Liver (tissue), 9 donors: Measurements from ENCODE around the gene UBE3B. TPM values are rescaled to one million over a fixed set of nuclear protein-coding genes. Genes with fewer than 3 reads are reported as not detected.
A peak's percentile ranks its signal among the peaks of the same experiment; 100 is the strongest.

ENCODE experiments used
- DNase-seq: peaks from one replicate; pipeline ENCODE4 v3.0.0-alpha.2; 2017; ENCODE audit warnings: low spot score
- H3K27ac ChIP-seq, 2 donors: one replicate each; pipeline ENCODE4 v1.7.0; 2013; ENCODE audit warnings: inconsistent platforms in 2 of 2, low read length in 2 of 2, control low read depth in 1 of 2, low read depth in 1 of 2, mild to moderate bottlenecking in 1 of 2
- H3K27me3 ChIP-seq, 4 donors: one replicate each; pipeline versions ENCODE4 v1.6.1 to v1.7.0; 2013; ENCODE audit warnings: low read length in 3 of 4, inconsistent platforms in 1 of 4, mild to moderate bottlenecking in 1 of 4, moderate library complexity in 1 of 4; ENCODE audit not compliant: control insufficient read depth in 4 of 4, insufficient read depth in 4 of 4
- H3K36me3 ChIP-seq, 4 donors: one replicate each; pipeline versions ENCODE4 v1.6.1 to v1.7.0; 2013; ENCODE audit warnings: low read length in 3 of 4, mild to moderate bottlenecking in 3 of 4, low read depth in 1 of 4, moderate library complexity in 1 of 4; ENCODE audit not compliant: control insufficient read depth in 4 of 4, insufficient read depth in 3 of 4
- H3K4me1 ChIP-seq, 4 donors: one replicate each; pipeline versions ENCODE4 v1.6.1 to v1.7.0; 2013; ENCODE audit warnings: low read length in 3 of 4, mild to moderate bottlenecking in 3 of 4, moderate library complexity in 1 of 4; ENCODE audit not compliant: control insufficient read depth in 4 of 4, insufficient read depth in 4 of 4
- H3K4me3 ChIP-seq, 3 donors: one replicate each; pipeline versions ENCODE4 v1.6.1 to v1.7.0; 2013; ENCODE audit warnings: low read length in 3 of 3, control low read depth in 1 of 3, low read depth in 1 of 3, mild to moderate bottlenecking in 1 of 3
- H3K9ac ChIP-seq, 2 donors: one replicate each; pipeline ENCODE4 v1.7.0; 2013; ENCODE audit warnings: low read length in 2 of 2, mild to moderate bottlenecking in 2 of 2, moderate library complexity in 2 of 2, control low read depth in 1 of 2, low read depth in 1 of 2
- H3K9me3 ChIP-seq, 4 donors: one replicate each; pipeline versions ENCODE4 v1.6.1 to v1.7.0; 2013; ENCODE audit warnings: low read length in 3 of 4; ENCODE audit not compliant: control insufficient read depth in 4 of 4
- CTCF ChIP-seq: fragments of 150-350 bp; IDR thresholded peaks from 2 replicates; pipeline ENCODE4 v1.5.1; 2017; ENCODE audit warnings: improper control_type of control experiment, low read depth, low read length; ENCODE audit not compliant: missing input control
- GABPA ChIP-seq, 2 donors: IDR thresholded peaks in 1 of 2; conservative IDR thresholded peaks in 1 of 2; 2 replicates each; pipeline ENCODE4 v1.6.1; 2016; ENCODE audit warnings: antibody characterized with exemption in 2 of 2, mild to moderate bottlenecking in 1 of 2, moderate library complexity in 1 of 2
- HNF4A ChIP-seq, 2 donors: conservative IDR thresholded peaks; 2 replicates each; pipeline ENCODE4 v1.6.1; 2016; ENCODE audit warnings: antibody characterized with exemption in 2 of 2, mild to moderate bottlenecking in 2 of 2
- HNF4G ChIP-seq: IDR thresholded peaks from 2 replicates; pipeline ENCODE4 v1.6.1; 2016; ENCODE audit warnings: antibody characterized with exemption
- JUND ChIP-seq, 2 donors: IDR thresholded peaks; 2 replicates each; pipeline ENCODE4 v1.6.1; 2016; ENCODE audit warnings: antibody characterized with exemption in 2 of 2
- NR2F2 ChIP-seq: IDR thresholded peaks from 2 replicates; pipeline ENCODE4 v1.6.1; 2016; ENCODE audit warnings: antibody characterized with exemption
- RAD21 ChIP-seq, 2 donors: IDR thresholded peaks; 2 replicates each; pipeline ENCODE4 v1.6.1; 2016; ENCODE audit warnings: antibody characterized with exemption in 2 of 2, mild to moderate bottlenecking in 2 of 2
- RXRA ChIP-seq, 2 donors: IDR thresholded peaks; 2 replicates each; pipeline ENCODE4 v1.6.1; 2017 to 2018; ENCODE audit warnings: antibody characterized with exemption in 2 of 2, mild to moderate bottlenecking in 1 of 2
- SP1 ChIP-seq: IDR thresholded peaks from 2 replicates; pipeline ENCODE4 v1.6.1; 2018; ENCODE audit warnings: antibody characterized with exemption, mild to moderate bottlenecking
- TAF1 ChIP-seq: conservative IDR thresholded peaks from 2 replicates; pipeline ENCODE4 v1.6.1; 2016; ENCODE audit warnings: antibody characterized with exemption, mild to moderate bottlenecking
- YY1 ChIP-seq: IDR thresholded peaks from 2 replicates; pipeline ENCODE4 v1.6.1; 2016; ENCODE audit warnings: antibody characterized with exemption, mild to moderate bottlenecking
- WGBS: extraction: QIAGEN DNeasy Blood & Tissue Kit; methylation state at CpG from one replicate; pipeline ENCODE4 v1.1.7; 2013; 5-methylcytosine and 5-hydroxymethylcytosine counted together
- polyA plus RNA-seq, 2 donors: library from polyadenylated mRNA; stranded (reverse) in 1 of 2; unstranded in 1 of 2; fragments of 200-250 nt in 1 of 2; fragments of >200 nt in 1 of 2; fragmentation: Nextera tagmentation in 1 of 2; extraction: Ambion mirVana in 1 of 2; gene quantifications; one replicate each; pipeline versions ENCODE4 v1.2.1 to v1.2.3, GENCODE V29; 2013 to 2015
- total RNA-seq, 2 donors: library from RNA; depleted of rRNA; stranded (reverse); fragments of >200 nt; gene quantifications; one replicate each; pipeline ENCODE4 v1.2.3, GENCODE V29; 2014
- TF ChIP-seq, protein P1 (sequence below): IDR thresholded peaks from 2 replicates; pipeline ENCODE4 v1.6.1; 2016; ENCODE audit warnings: antibody characterized with exemption
- TF ChIP-seq, protein P2 (sequence below): IDR thresholded peaks from 2 replicates; pipeline ENCODE4 v1.6.1; 2016; ENCODE audit warnings: antibody characterized with exemption, mild to moderate bottlenecking
- donor health status: healthy.
- donor health status: healthy.
- donor health status: healthy.
- donor health status: healthy.
- donor health status: healthy.

Gene UBE3B
- total and polyA plus RNA-seq, 4 donors: 9.3 to 43.4 (median 24.1) TPM

DNA sequence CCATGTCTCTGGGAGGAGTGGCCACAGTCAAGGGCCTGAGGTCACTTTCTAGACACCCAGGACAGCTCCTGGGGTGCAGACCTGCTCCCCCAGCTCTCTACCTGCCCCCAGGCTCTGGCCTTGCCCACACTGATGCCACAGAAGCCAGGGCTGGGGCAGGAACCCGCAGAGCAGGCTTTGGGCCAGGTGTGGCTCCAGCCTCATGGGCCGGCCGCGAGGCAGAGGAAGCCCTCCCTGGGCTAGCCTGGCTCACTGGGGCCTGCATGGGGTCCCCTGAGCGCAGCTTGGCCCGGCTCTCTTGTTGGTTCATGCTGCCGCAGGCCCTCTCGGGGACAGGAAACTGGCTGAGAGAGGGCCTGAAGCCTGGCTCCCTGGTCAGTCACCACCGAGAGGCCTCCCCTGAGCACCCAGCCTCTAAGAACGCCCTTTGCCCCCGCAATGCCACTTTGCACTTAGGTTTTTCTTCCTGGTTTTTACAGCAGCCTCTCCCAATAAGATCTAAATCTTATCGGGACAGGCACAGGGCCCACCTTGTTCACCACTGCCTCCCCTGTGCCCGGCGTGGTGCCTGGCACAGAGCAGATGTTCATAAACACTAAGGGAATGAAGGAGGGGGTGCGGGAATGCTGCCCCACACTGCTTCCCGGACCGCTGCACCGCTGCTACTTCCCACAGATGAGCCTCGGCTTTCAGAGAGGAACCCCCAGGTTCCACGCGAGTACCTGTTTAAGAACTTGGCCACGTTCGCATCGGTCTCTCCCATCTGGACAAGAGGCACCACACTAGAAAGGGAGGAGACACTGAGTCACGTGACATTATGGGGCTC, 81.2 kb downstream of the UBE3B start:
- Histone ChIP-seq H3K9me3 (no peaks in the 10 kb centered on the region), H3K27ac (no peak overlapping the region), H3K4me3 (no peak overlapping the region), H3K27me3 (no peaks in the 10 kb centered on the region), H3K4me1 (peaks cover 2 to 57% (median 46%) of the 10 kb centered on the region in 4 donors), H3K36me3 (peaks cover 0 to 10% (median 4%) of the 10 kb centered on the region in 4 donors), H3K9ac (no peak overlapping the region)
- DNase-seq: no peak
- TF ChIP-seq SP1: no peak
- no peak for TF ChIP-seq RAD21 (IDR thresholded peaks at IDR 0.05)
- TF ChIP-seq NR2F2: no peak
- no peak for TF ChIP-seq HNF4G
- no peak for TF ChIP-seq CTCF
- no peak for TF ChIP-seq YY1
- TF ChIP-seq, protein P1, sequence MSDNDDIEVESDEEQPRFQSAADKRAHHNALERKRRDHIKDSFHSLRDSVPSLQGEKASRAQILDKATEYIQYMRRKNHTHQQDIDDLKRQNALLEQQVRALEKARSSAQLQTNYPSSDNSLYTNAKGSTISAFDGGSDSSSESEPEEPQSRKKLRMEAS: no peak
- TF ChIP-seq HNF4A (conservative IDR thresholded peaks at IDR 0.05): peak in 1 of 2 donors; percentile 27
- WGBS: 86% methylated on average over 25 of the region's 25 CpGs

DNA sequence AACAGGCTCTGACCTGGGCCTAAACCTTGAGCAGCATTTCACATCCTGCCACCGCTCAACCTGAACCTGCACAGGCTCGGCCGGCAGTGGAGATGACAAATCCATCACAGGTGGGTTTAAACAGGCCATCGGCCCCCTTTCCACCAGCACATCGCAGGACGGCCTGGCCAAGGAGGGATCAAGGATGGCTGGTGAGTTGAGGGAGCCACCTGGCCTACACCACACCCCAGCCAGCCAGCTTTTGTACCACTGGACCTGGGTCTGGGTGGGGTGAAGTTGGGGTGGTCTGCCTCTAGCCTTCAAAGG, 81.7 kb downstream of the UBE3B start:
- Histone ChIP-seq H3K36me3 (peaks cover 4 to 15% (median 4%) of the 10 kb centered on the region in 4 donors), H3K4me3 (no peak overlapping the region), H3K9ac (no peak overlapping the region), H3K27me3 (no peaks in the 10 kb centered on the region), H3K4me1 (peaks cover 2 to 53% (median 42%) of the 10 kb centered on the region in 4 donors), H3K9me3 (no peaks in the 10 kb centered on the region), H3K27ac (no peak overlapping the region)
- TF ChIP-seq JUND (IDR thresholded peaks at IDR 0.05): no peak
- TF ChIP-seq NR2F2: no peak
- TF ChIP-seq TAF1: no peak
- TF ChIP-seq RXRA (IDR thresholded peaks at IDR 0.05): no peak
- TF ChIP-seq HNF4G: no peak
- no peak for TF ChIP-seq RAD21 (IDR thresholded peaks at IDR 0.05)
- TF ChIP-seq GABPA (IDR thresholded peaks at IDR 0.05 in 1 of 2, conservative IDR thresholded peaks at IDR 0.05 in 1 of 2): no peak
- TF ChIP-seq, protein P2, sequence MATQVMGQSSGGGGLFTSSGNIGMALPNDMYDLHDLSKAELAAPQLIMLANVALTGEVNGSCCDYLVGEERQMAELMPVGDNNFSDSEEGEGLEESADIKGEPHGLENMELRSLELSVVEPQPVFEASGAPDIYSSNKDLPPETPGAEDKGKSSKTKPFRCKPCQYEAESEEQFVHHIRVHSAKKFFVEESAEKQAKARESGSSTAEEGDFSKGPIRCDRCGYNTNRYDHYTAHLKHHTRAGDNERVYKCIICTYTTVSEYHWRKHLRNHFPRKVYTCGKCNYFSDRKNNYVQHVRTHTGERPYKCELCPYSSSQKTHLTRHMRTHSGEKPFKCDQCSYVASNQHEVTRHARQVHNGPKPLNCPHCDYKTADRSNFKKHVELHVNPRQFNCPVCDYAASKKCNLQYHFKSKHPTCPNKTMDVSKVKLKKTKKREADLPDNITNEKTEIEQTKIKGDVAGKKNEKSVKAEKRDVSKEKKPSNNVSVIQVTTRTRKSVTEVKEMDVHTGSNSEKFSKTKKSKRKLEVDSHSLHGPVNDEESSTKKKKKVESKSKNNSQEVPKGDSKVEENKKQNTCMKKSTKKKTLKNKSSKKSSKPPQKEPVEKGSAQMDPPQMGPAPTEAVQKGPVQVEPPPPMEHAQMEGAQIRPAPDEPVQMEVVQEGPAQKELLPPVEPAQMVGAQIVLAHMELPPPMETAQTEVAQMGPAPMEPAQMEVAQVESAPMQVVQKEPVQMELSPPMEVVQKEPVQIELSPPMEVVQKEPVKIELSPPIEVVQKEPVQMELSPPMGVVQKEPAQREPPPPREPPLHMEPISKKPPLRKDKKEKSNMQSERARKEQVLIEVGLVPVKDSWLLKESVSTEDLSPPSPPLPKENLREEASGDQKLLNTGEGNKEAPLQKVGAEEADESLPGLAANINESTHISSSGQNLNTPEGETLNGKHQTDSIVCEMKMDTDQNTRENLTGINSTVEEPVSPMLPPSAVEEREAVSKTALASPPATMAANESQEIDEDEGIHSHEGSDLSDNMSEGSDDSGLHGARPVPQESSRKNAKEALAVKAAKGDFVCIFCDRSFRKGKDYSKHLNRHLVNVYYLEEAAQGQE: no peak
- no peak for TF ChIP-seq YY1
- TF ChIP-seq, protein P1: no peak
- no peak for TF ChIP-seq SP1
- DNase-seq: no peak
- 90% methylated on average over 6 of the region's 6 CpGs for WGBS
